Measurements from ENCODE around the gene SAMD9L. TPM values are rescaled to one million over a fixed set of nuclear protein-coding genes. Genes with fewer than 3 reads are reported as not detected.
A peak's percentile ranks its signal among the peaks of the same experiment; 100 is the strongest.

The SAMD9L gene
- total RNA-seq, 2 experiments from 2014 or later: 4.6 to 10.8 TPM

- H3K36me3 ChIP-seq (ENCODE audit: insufficient read depth, low read length): no peaks in the 10 kb centered on the region
- peaks cover 9% of the 10 kb centered on the region; the same call in 1 of the 2 replicates for H3K9me3 ChIP-seq (ENCODE audit: low read length)
- ChIA-PET POLR2A (interaction anchor here (0.5 to 1.9 kb wide), 5 partner anchors 8 to 81 kb away, joined by 4 to 7 read pairs (median 5); partner anchors contain the start of gene SAMD9), CTCF (ENCODE audit: unreplicated experiment) (no interaction called here)
- H2AFZ ChIP-seq (ENCODE audit: low read length): peak overlapping the region; percentile 49; the same call in 1 of the 2 replicates
- H3K4me3 ChIP-seq (ENCODE audit: low read depth, low read length, poor library complexity, severe bottlenecking): no peak overlapping the region
- intact Hi-C loops (cut with micrococcal nuclease; ENCODE audit: unreplicated experiment): no loop called here
- TF ChIP-seq CTCF (conservative IDR thresholded peaks at IDR 0.05; ENCODE audit: low read length): no peak
- TF ChIP-seq EZH2phosphoT487 (IDR thresholded peaks at IDR 0.05; ENCODE audit: borderline replicate concordance, low read depth, low read length): no peak
- H4K20me1 ChIP-seq (ENCODE audit: insufficient read depth, low read length): no peaks in the 10 kb centered on the region
- peaks cover 9% of the 10 kb centered on the region for H3K4me1 ChIP-seq (ENCODE audit: insufficient read depth, low read length, poor library complexity, severe bottlenecking)
- DNase-seq (ENCODE audit: low spot score): peak; percentile 44
- no peaks in the 10 kb centered on the region for H3K79me2 ChIP-seq (ENCODE audit: insufficient read depth, low read depth, low read length)
- H3K27ac ChIP-seq (ENCODE audit: low read depth, low read length, poor library complexity, severe bottlenecking): no peak overlapping the region
- no TSS peak for BruUV-seq (replicated peaks)
- H3K9me2 ChIP-seq (ENCODE audit: insufficient read depth, low read length): no peaks in the 10 kb centered on the region
- peak overlapping the region; percentile 41 for H3K4me2 ChIP-seq (ENCODE audit: low read length)
Observed at GRCh38 chr7:93165447-93165846, 17.3 kb upstream of the SAMD9L start.

- intact Hi-C loops (cut with micrococcal nuclease; ENCODE audit: unreplicated experiment): no loop called here
- BruUV-seq (replicated peaks): no TSS peak
- TF ChIP-seq EZH2phosphoT487 (IDR thresholded peaks at IDR 0.05; ENCODE audit: borderline replicate concordance, low read depth, low read length) (no peak), CTCF (conservative IDR thresholded peaks at IDR 0.05; ENCODE audit: low read length) (no peak)
- Histone ChIP-seq H3K9me2 (ENCODE audit: insufficient read depth, low read length) (no peaks in the 10 kb centered on the region), H3K4me2 (ENCODE audit: low read length) (no peak overlapping the region), H3K27ac (ENCODE audit: low read depth, low read length, poor library complexity, severe bottlenecking) (no peak overlapping the region), H3K4me3 (ENCODE audit: low read depth, low read length, poor library complexity, severe bottlenecking) (no peak overlapping the region), H3K9me3 (ENCODE audit: low read length) (peaks cover 9% of the 10 kb centered on the region; the same call in 1 of the 2 replicates), H3K79me2 (ENCODE audit: insufficient read depth, low read depth, low read length) (no peaks in the 10 kb centered on the region), H3K4me1 (ENCODE audit: insufficient read depth, low read length, poor library complexity, severe bottlenecking) (peaks cover 9% of the 10 kb centered on the region), H3K36me3 (ENCODE audit: insufficient read depth, low read length) (no peaks in the 10 kb centered on the region), H4K20me1 (ENCODE audit: insufficient read depth, low read length) (no peaks in the 10 kb centered on the region), H2AFZ (ENCODE audit: low read length) (no peak overlapping the region)
- no peak for DNase-seq (ENCODE audit: low spot score)
- POLR2A ChIA-PET: interaction anchor here (1.8 kb wide), 1 partner anchor 48 kb away, joined by 6 read pairs; the partner anchor contains the start of gene SAMD9
- CTCF ChIA-PET (ENCODE audit: unreplicated experiment): no interaction called here
Observed at GRCh38 chr7:93164766-93165165, 16.6 kb upstream of the SAMD9L start.

GRCh38 chr7:93161181-93161762, 13.1 kb upstream of the SAMD9L start:
- peaks cover 9% of the 10 kb centered on the region; the same call in 1 of the 2 replicates for H3K9me3 ChIP-seq (ENCODE audit: low read length)
- no TSS peak for BruUV-seq (replicated peaks)
- H3K4me2 ChIP-seq (ENCODE audit: low read length): no peak overlapping the region
- CTCF ChIA-PET (ENCODE audit: unreplicated experiment): no interaction called here
- no peak overlapping the region for H2AFZ ChIP-seq (ENCODE audit: low read length)
- no peaks in the 10 kb centered on the region for H3K9me2 ChIP-seq (ENCODE audit: insufficient read depth, low read length)
- DNase-seq (ENCODE audit: low spot score): no peak
- H3K36me3 ChIP-seq (ENCODE audit: insufficient read depth, low read length): no peaks in the 10 kb centered on the region
- H3K79me2 ChIP-seq (ENCODE audit: insufficient read depth, low read depth, low read length): no peaks in the 10 kb centered on the region
- H3K4me3 ChIP-seq (ENCODE audit: low read depth, low read length, poor library complexity, severe bottlenecking): no peak overlapping the region
- POLR2A ChIA-PET: no interaction called here
- H4K20me1 ChIP-seq (ENCODE audit: insufficient read depth, low read length): no peaks in the 10 kb centered on the region
- peaks cover 9% of the 10 kb centered on the region for H3K4me1 ChIP-seq (ENCODE audit: insufficient read depth, low read length, poor library complexity, severe bottlenecking)
- intact Hi-C loops (cut with micrococcal nuclease; ENCODE audit: unreplicated experiment): no loop called here
- H3K27ac ChIP-seq (ENCODE audit: low read depth, low read length, poor library complexity, severe bottlenecking): no peak overlapping the region
- TF ChIP-seq CTCF (conservative IDR thresholded peaks at IDR 0.05; ENCODE audit: low read length): no peak
- no peak for TF ChIP-seq EZH2phosphoT487 (IDR thresholded peaks at IDR 0.05; ENCODE audit: borderline replicate concordance, low read depth, low read length)
